HG03460 (cell line): Measurements from ENCODE around the gene SLC37A3.

Experiments used
- ATAC-seq: cut with Tn5 transposase; IDR thresholded peaks from one replicate; pipeline ENCODE4 v1.9.1; 2021; ENCODE audit not compliant: unreplicated experiment

The SLC37A3 gene

GRCh38 chr7:140402178-140402835 is 4.0 kb upstream of the SLC37A3 start:
- no peak for ATAC-seq

GRCh38 chr7:140400381-140400780 is 2.1 kb upstream of the SLC37A3 start:
- no peak for ATAC-seq

- no peak for ATAC-seq
Measured at GRCh38 chr7:140398821-140399220, 491 bp upstream of the SLC37A3 start.

GRCh38 chr7:140393756-140394306 is 4.5 kb downstream of the SLC37A3 start:
- ATAC-seq: no peak

GRCh38 chr7:140391634-140392033 is 6.7 kb downstream of the SLC37A3 start:
- ATAC-seq: no peak

- peak; percentile 67 for ATAC-seq
Measured at GRCh38 chr7:140390466-140391190, 7.7 kb downstream of the SLC37A3 start.

- no peak for ATAC-seq
Measured at GRCh38 chr7:140390034-140390433, 8.3 kb downstream of the SLC37A3 start.

GRCh38 chr7:140389445-140389844 is 8.9 kb downstream of the SLC37A3 start:
- ATAC-seq: no peak

- ATAC-seq: no peak
Measured at GRCh38 chr7:140384894-140385545, 13.3 kb downstream of the SLC37A3 start.

- ATAC-seq: no peak
Measured at GRCh38 chr7:140383954-140384713, 14.2 kb downstream of the SLC37A3 start.

GRCh38 chr7:140375892-140376730 is 22.2 kb downstream of the SLC37A3 start:
- no peak for ATAC-seq

GRCh38 chr7:140375323-140375722 is 23.0 kb downstream of the SLC37A3 start:
- ATAC-seq: no peak

- ATAC-seq: no peak
Measured at GRCh38 chr7:140369294-140369693, 29.0 kb downstream of the SLC37A3 start.

- ATAC-seq: no peak
Measured at GRCh38 chr7:140367528-140367927, 30.8 kb downstream of the SLC37A3 start.

GRCh38 chr7:140364819-140365218 is 33.5 kb downstream of the SLC37A3 start:
- ATAC-seq: no peak

GRCh38 chr7:140360697-140361229 is 37.6 kb downstream of the SLC37A3 start:
- no peak for ATAC-seq

GRCh38 chr7:140358412-140359051 is 39.8 kb downstream of the SLC37A3 start:
- no peak for ATAC-seq

- ATAC-seq: no peak
Measured at GRCh38 chr7:140358024-140358411, 40.3 kb downstream of the SLC37A3 start.

- no peak for ATAC-seq
Measured at GRCh38 chr7:140350056-140350455, 48.3 kb downstream of the SLC37A3 start.
